A673 (cell line): ENCODE data around the gene PYGM.
A peak's percentile ranks its signal among the peaks of the same experiment; 100 is the strongest.

Experiments used
- CTCF ChIP-seq: fragments of 300-800, 200-600 bp; sonication (generic); conservative IDR thresholded peaks from 2 replicates; pipeline ENCODE4 v1.5.1; 2017; ENCODE audit warnings: low read depth, mild to moderate bottlenecking, antibody characterized with exemption, low read length, moderate library complexity, mixed read lengths
- EZH2 ChIP-seq: fragments of 200-600 bp; sonication (generic); IDR thresholded peaks from 2 replicates; pipeline ENCODE4 v1.6.1; 2017; ENCODE audit warnings: borderline replicate concordance, low read depth, mild to moderate bottlenecking, mixed read lengths, antibody characterized with exemption, low read length; ENCODE audit not compliant: poor library complexity, severe bottlenecking

- TF ChIP-seq CTCF (0 out of 2 replicates have a peak, but pooled peaks have one; percentile 10), EZH2 (no peak)
These were observed 18.9 kb upstream of the PYGM start, which contains the start of gene SF1 for GRCh38 chr11:64778473-64779298.
